Esophagus squamous epithelium (tissue), 5 donors: ENCODE results near the gene TRIM9. TPM values are rescaled to one million over a fixed set of nuclear protein-coding genes. Genes with fewer than 3 reads are reported as not detected.

Experiments used
- DNase-seq: peaks from one replicate; lab custom pipeline; 2025; lab: John Stamatoyannopoulos, UW
- H3K27ac ChIP-seq, 4 donors: fragments of 200-600 bp; sonication (generic); one replicate each; pipeline ENCODE4 v1.5.1; 2016 to 2019; ENCODE audit warnings: mild to moderate bottlenecking in 1 of 4
- H3K27me3 ChIP-seq, 4 donors: fragments of 200-600 bp; sonication (generic); 1 replicate in 3 of 4; 2 replicates in 1 of 4; pipeline versions ENCODE4 v1.5.1 to v1.6.0; 2017 to 2021; ENCODE audit warnings: antibody characterized with exemption in 1 of 4
- H3K36me3 ChIP-seq, 3 donors: fragments of 200-600 bp; sonication (generic); one replicate each; pipeline ENCODE4 v1.5.1; 2016 to 2019
- H3K4me1 ChIP-seq, 3 donors: fragments of 200-600 bp; sonication (generic); one replicate each; pipeline ENCODE4 v1.5.1; 2017 to 2019
- H3K4me3 ChIP-seq, 4 donors: fragments of 200-600 bp; sonication (generic); 1 replicate in 3 of 4; 2 replicates in 1 of 4; pipeline ENCODE4 v1.5.1; 2016 to 2019; ENCODE audit warnings: mild to moderate bottlenecking in 2 of 4, moderate library complexity in 1 of 4
- H3K9me3 ChIP-seq, 3 donors: fragments of 200-600 bp; sonication (generic); one replicate each; pipeline ENCODE4 v1.5.1; 2016 to 2019
- CTCF ChIP-seq, 6 experiments: fragments of 450-650 bp in 4 of 6; fragments of 200-600 bp in 2 of 6; sonication (generic) in 2 of 6; IDR thresholded peaks; one replicate each; pipeline ENCODE4 v1.5.1; 2016 to 2019; ENCODE audit warnings: antibody characterized with exemption in 6 of 6, mild to moderate bottlenecking in 4 of 6, moderate library complexity in 4 of 6
- POLR2A ChIP-seq, 4 donors: fragments of 450-650 bp; IDR thresholded peaks; one replicate each; pipeline ENCODE4 v1.6.1; 2017; ENCODE audit warnings: antibody characterized with exemption in 4 of 4, mild to moderate bottlenecking in 4 of 4, moderate library complexity in 3 of 4
- WGBS, 2 donors: methylation state at CpG; one replicate each; pipeline ENCODE4 v1.1.5; 2018; 5-methylcytosine and 5-hydroxymethylcytosine counted together
- intact Hi-C: fragments of 100-400 bp; cut with DNase I; formaldehyde crosslinking; loops from one replicate; pipeline ENCODE4 v1.15.0; 2022
- total RNA-seq, 4 donors: library from RNA; depleted of rRNA; stranded (reverse); fragments of >200 nt; gene quantifications; one replicate each; pipeline ENCODE4 v1.1.0, GENCODE V29; 2016
- donor health status: DM: yes; HTN: yes; CAD: no.

The TRIM9 gene
- total RNA-seq, 4 donors from 2014 or later: 0.09 to 3.1 (median 0.21) TPM; not detected in 1

GRCh38 chr14:51053157-51053556 is 41.7 kb downstream of the TRIM9 start:
- Histone ChIP-seq H3K9me3 (no peaks in the 10 kb centered on the region), H3K4me1 (no peaks in the 10 kb centered on the region), H3K27ac (no peak overlapping the region), H3K36me3 (no peaks in the 10 kb centered on the region), H3K27me3 (no peaks in the 10 kb centered on the region), H3K4me3 (no peak overlapping the region)
- 78 to 83% methylated on average over 2 of the region's 2 CpGs for WGBS, 2 donors
- intact Hi-C loops: no loop called here
- no peak for TF ChIP-seq CTCF (IDR thresholded peaks at IDR 0.05)
- no peak for TF ChIP-seq POLR2A (IDR thresholded peaks at IDR 0.05)
- DNase-seq: no peak

- TF ChIP-seq CTCF (IDR thresholded peaks at IDR 0.05) (no peak), POLR2A (IDR thresholded peaks at IDR 0.05) (no peak)
- no peak for DNase-seq
- H3K27ac ChIP-seq: no peak overlapping the region
- no peak overlapping the region for H3K4me3 ChIP-seq
- H3K27me3 ChIP-seq: peaks cover 0 to 4% (median 0%) of the 10 kb centered on the region in 4 donors
- intact Hi-C loops: no loop called here
- 90 to 92% methylated on average over 3 of the region's 3 CpGs for WGBS, 2 donors
- H3K36me3 ChIP-seq: no peaks in the 10 kb centered on the region
- no peaks in the 10 kb centered on the region for H3K4me1 ChIP-seq
- no peaks in the 10 kb centered on the region for H3K9me3 ChIP-seq
These were observed 49.9 kb downstream of the TRIM9 start for GRCh38 chr14:51044961-51045360.

- no peaks in the 10 kb centered on the region for H3K9me3 ChIP-seq
- no peak for DNase-seq
- no peak overlapping the region for H3K27ac ChIP-seq
- peaks cover 0 to 4% (median 0%) of the 10 kb centered on the region in 4 donors for H3K27me3 ChIP-seq
- no peak overlapping the region for H3K4me3 ChIP-seq
- TF ChIP-seq CTCF (IDR thresholded peaks at IDR 0.05) (no peak), POLR2A (IDR thresholded peaks at IDR 0.05) (no peak)
- intact Hi-C loops: no loop called here
- no peaks in the 10 kb centered on the region for H3K36me3 ChIP-seq
- 69 to 70% methylated on average over 5 of the region's 5 CpGs for WGBS, 2 donors
- no peaks in the 10 kb centered on the region for H3K4me1 ChIP-seq
These were observed 53.0 kb downstream of the TRIM9 start for GRCh38 chr14:51041883-51042282.

GRCh38 chr14:51041108-51041531 is 53.8 kb downstream of the TRIM9 start:
- intact Hi-C loops: no loop called here
- H3K4me3 ChIP-seq: no peak overlapping the region

GRCh38 chr14:51039252-51039651 is 55.7 kb downstream of the TRIM9 start:
- intact Hi-C loops: no loop called here
- Histone ChIP-seq H3K27ac (no peak overlapping the region), H3K27me3 (peaks cover 0 to 11% (median 0%) of the 10 kb centered on the region in 4 donors), H3K4me1 (no peaks in the 10 kb centered on the region), H3K36me3 (no peaks in the 10 kb centered on the region), H3K9me3 (no peaks in the 10 kb centered on the region), H3K4me3 (no peak overlapping the region)
- no peak for DNase-seq
- TF ChIP-seq POLR2A (IDR thresholded peaks at IDR 0.05) (no peak), CTCF (IDR thresholded peaks at IDR 0.05) (no peak)
- 69 to 79% methylated on average over 7 of the region's 7 CpGs for WGBS, 2 donors

More at GRCh38 chr14:51041108-51041531, 53.8 kb downstream of the TRIM9 start:
- Histone ChIP-seq H3K9me3 (no peaks in the 10 kb centered on the region), H3K27ac (no peak overlapping the region), H3K27me3 (peaks cover 0 to 4% (median 0%) of the 10 kb centered on the region in 4 donors), H3K36me3 (no peaks in the 10 kb centered on the region), H3K4me1 (no peaks in the 10 kb centered on the region)
- DNase-seq: no peak
- WGBS, 2 donors: 38 to 60% methylated on average over 5 of the region's 5 CpGs
- no peak for TF ChIP-seq CTCF (IDR thresholded peaks at IDR 0.05)
- TF ChIP-seq POLR2A (IDR thresholded peaks at IDR 0.05): no peak
